Measurements from ENCODE around the gene ST6GAL1.
"Not testable (repeated sequence)": the region's sequence is repeated elsewhere in the genome, so short reads cannot be mapped to it uniquely, and the experiment has no call there.

ST6GAL1 gene

DNA sequence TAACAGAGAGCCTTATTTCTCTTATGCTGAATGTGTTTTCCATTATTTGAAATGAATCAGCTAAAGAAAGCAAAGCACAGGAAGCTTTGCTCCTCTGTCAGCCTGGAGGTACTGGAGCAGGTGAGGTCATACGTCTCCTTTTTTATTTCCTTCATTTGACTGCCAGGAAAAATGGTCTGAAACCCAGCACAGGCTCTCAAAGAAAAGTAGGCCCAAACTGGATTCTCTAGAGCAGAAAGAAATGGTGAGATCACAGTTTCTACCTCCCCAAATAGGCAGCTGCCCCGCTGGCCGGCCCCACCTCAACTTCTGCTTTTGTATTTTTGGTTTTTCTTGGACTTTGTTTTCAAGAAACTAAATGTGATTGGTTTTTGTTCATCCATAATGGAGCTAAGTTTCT, 113.9 kb downstream of the ST6GAL1 start:
- TF ChIP-seq, protein P1, sequence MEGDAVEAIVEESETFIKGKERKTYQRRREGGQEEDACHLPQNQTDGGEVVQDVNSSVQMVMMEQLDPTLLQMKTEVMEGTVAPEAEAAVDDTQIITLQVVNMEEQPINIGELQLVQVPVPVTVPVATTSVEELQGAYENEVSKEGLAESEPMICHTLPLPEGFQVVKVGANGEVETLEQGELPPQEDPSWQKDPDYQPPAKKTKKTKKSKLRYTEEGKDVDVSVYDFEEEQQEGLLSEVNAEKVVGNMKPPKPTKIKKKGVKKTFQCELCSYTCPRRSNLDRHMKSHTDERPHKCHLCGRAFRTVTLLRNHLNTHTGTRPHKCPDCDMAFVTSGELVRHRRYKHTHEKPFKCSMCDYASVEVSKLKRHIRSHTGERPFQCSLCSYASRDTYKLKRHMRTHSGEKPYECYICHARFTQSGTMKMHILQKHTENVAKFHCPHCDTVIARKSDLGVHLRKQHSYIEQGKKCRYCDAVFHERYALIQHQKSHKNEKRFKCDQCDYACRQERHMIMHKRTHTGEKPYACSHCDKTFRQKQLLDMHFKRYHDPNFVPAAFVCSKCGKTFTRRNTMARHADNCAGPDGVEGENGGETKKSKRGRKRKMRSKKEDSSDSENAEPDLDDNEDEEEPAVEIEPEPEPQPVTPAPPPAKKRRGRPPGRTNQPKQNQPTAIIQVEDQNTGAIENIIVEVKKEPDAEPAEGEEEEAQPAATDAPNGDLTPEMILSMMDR (conservative IDR thresholded peaks at IDR 0.05; ENCODE audit: low read length), result no peak
- DNase-seq (ENCODE audit: low read depth), result no peak

DNA sequence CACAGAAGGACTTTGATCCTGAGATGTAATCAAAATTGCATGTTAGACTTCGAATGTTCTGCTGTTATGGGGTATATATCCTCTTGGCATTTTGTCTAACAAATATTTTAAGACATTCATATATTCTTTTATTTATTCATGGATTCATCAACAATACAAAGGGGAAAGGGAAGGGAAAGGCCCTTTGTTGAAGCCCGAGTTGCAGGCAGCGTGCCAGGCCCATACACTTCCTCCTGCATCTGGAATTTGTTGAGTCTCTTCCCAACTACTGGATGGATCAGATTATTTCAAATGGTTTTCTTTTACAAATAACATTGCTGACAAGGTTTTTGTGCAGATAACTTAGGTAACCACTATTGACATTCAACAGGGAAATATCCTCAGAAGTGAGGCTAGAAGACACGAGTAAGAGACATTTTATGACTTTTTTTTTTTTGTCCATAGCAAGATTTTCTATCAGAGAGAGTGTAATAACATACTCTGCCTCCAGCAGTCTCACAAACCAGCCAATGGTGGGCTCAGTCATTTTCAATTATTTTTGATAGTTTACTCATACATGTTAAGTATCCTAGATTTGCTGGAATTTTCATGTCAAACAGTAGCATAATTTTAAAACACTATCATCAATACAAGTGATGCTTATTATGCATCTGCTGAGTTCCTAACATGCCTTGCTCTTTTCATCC, 114.7 kb downstream of the ST6GAL1 start:
- H3K4me3 ChIP-seq (ENCODE audit: low read length), result no peak overlapping the region
- no peak for DNase-seq (ENCODE audit: low read depth)
- TF ChIP-seq, protein P1 (conservative IDR thresholded peaks at IDR 0.05; ENCODE audit: low read length), result peak; percentile 27

More for the DNA sequence above, 113.9 kb downstream of the ST6GAL1 start:
- H3K4me3 ChIP-seq (ENCODE audit: low read length), result no peak overlapping the region

DNA sequence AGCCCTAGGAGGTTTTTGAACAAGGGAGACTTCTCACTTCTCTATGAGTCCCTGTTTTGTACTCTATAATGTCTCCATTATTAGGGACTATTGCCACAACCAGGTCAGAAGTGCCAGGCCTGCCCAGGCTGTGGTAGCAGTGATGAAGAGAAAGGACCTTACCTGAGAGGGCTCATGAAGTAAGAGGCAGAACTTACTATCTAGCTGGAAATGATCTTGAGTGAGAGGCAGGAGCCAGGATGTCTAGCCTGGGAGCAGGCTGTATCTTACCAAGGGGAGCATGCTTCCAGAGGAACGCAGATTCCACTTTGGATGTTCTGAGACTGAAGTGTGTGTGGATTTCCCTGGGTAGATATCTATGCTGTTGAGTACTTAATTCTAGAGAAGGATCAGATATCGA, 115.7 kb downstream of the ST6GAL1 start:
- DNase-seq (ENCODE audit: low read depth), result no peak

DNA sequence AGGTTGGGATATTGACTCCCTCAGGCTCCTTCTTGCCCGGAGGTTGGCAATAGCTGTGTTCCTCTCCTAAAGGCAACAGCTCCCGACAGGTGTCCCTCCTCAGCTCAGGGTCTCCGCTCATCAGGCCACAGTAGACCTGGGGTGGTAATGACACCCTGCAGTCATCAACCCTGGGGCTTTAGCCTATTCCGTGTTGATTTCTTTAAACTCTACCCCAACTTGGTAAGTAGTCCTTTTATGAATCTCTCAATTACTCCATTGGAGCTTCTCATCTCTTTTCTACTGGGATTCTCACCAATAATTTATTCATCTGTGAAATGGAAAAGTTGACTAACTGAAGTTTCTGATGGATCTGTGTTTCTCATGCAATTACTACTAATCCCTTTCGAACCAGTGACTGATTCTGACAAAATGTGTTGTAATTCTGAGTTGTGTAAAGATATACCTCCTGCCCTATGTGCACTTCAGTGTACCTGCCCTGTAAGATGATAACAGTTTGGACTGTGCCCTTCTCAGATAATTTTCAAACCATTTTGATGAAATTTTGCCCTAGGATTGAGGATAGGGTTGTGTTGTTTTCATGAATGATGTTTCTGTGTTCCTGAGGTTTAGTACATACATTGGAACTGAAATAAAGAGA, 119.3 kb downstream of the ST6GAL1 start:
- no peak overlapping the region for H3K4me3 ChIP-seq (ENCODE audit: low read length)
- TF ChIP-seq, protein P1 (conservative IDR thresholded peaks at IDR 0.05; ENCODE audit: low read length), result no peak
- no peak for DNase-seq (ENCODE audit: low read depth)

More for the DNA sequence above, 115.7 kb downstream of the ST6GAL1 start:
- no peak overlapping the region for H3K4me3 ChIP-seq (ENCODE audit: low read length)
- TF ChIP-seq, protein P1 (conservative IDR thresholded peaks at IDR 0.05; ENCODE audit: low read length), result no peak

DNA sequence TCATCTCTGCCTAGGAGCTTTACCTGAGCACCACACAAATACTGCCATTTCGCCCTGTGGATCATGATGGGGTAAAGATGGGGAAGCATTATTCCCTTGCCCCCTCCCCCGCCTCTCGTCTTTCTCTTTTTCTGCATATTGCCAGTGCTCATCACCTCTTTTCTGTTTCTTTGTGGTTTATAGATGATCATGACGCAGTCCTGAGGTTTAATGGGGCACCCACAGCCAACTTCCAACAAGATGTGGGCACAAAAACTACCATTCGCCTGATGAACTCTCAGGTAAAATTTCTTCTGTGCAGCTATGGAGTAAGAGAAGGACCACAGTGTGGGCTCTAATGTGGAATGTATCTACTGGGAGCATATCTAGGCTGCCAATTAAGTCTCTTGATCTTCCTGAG, 120.7 kb downstream of the ST6GAL1 start:
- no peak for DNase-seq (ENCODE audit: low read depth)
- TF ChIP-seq, protein P1 (conservative IDR thresholded peaks at IDR 0.05; ENCODE audit: low read length), result no peak
- no peak overlapping the region for H3K4me3 ChIP-seq (ENCODE audit: low read length)

DNA sequence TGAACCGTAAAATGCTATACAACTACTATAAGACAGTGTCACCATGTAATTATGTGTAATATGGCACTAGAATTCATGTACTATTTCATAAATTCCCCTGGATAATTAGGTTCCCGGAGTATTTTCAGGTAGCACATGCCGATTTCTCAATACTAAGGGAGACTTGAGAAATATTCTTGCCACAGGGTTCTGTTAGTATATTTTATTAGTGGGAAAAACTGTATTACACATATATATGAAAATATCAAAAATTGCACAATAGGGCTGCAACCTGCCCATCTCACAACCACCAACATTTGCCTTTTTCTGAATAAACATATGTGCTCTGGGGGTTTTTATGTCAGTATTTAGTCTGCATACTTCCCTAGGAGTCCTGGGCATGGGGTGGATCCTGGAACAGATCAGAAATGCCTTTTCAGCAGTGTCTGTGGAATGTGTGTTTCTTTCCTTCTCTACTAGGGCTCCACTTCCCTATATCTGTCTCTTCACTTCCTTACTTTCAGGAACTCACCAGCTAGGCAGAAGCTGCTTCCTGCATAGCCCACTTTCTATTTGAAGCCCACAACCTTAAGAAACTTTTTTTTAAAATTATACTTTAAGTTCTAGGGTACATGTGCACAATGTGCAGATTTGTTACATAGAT, 121.5 kb downstream of the ST6GAL1 start:
- no peak for DNase-seq (ENCODE audit: low read depth)
- TF ChIP-seq, protein P1 (conservative IDR thresholded peaks at IDR 0.05; ENCODE audit: low read length), result no peak

DNA sequence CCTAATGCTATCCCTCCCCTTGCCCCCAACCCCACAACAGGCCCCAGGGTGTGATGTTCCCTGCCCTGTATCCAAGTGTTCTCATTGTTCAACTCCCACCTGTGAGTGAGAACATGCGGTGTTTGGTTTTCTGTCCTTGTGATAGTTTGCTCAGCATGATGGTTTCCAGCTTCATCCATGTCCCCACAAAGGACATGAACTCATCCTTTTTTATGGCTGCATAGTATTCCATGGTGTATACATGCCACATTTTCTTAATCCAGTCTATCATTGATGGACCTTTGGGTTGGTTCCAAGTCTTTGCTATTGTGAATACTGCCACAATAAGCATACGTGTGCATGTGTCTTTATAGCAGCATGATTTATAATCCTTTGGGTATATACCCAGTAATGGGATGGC, 122.1 kb downstream of the ST6GAL1 start:
- DNase-seq (ENCODE audit: low read depth); H3K4me3 ChIP-seq (ENCODE audit: low read length): not testable (repeated sequence)

More for the DNA sequence above, 121.5 kb downstream of the ST6GAL1 start:
- H3K4me3 ChIP-seq (ENCODE audit: low read length), result no peak overlapping the region

DNA sequence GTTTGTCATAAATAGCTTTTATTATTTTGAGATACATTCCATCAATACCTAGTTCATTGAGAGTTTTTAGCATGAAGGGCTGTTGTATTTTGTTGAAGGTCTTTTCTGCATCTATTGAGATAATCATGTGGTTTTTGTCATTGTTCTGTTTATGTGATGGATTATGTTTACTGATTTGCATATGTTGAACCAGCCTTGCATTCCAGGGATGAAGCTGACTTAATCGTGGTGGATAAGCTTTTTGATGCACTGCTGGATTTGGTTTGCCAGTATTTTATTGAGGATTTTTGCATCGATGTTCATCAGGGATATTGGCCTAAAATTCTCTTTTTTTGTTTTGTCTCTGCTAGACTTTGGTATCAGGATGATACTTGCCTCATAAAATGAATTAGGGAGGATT, 124.1 kb downstream of the ST6GAL1 start:
- not testable (repeated sequence) for DNase-seq (ENCODE audit: low read depth)

DNA sequence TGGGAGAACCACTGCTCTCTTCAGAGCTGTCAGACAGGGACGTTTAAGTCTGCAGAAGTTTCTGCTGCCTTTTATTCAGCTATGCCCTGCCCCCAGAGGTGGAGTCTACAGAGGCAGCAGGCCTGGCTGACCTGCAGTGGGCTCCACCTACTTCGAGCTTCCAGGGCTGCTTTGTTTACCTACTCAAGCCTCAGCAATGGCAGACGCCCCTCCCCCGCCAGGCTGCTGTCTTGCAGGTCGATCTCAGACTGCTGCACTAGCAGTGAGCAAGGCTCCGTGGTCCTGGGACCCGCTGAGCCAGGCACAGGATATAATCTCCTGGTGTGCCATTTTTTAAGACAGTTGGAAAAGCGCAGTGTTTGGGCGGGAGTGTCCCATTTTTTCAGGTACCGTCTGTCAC, 127.5 kb downstream of the ST6GAL1 start:
- DNase-seq (ENCODE audit: low read depth), result not testable (repeated sequence)

More for the DNA sequence above, 124.1 kb downstream of the ST6GAL1 start:
- H3K4me3 ChIP-seq (ENCODE audit: low read length), result not testable (repeated sequence)

More for the DNA sequence above, 127.5 kb downstream of the ST6GAL1 start:
- not testable (repeated sequence) for H3K4me3 ChIP-seq (ENCODE audit: low read length)
